Mesodermal cell (in vitro differentiated cells): Measurements from ENCODE around the gene CCDC69.

ENCODE experiments used
- H3K27ac ChIP-seq: 2 replicates; pipeline ENCODE4 v1.7.0; 2013; ENCODE audit warnings: mild to moderate bottlenecking, low read depth, low read length, moderate library complexity; ENCODE audit not compliant: severe bottlenecking
- H3K36me3 ChIP-seq: 2 replicates; pipeline ENCODE4 v1.7.1; 2013; ENCODE audit warnings: mild to moderate bottlenecking, low read length, moderate library complexity; ENCODE audit not compliant: control insufficient read depth, insufficient read depth
- H3K4me1 ChIP-seq: one replicate; pipeline ENCODE4 v1.7.1; 2013; ENCODE audit warnings: mild to moderate bottlenecking, low read length; ENCODE audit not compliant: insufficient read depth, control insufficient read depth, poor library complexity, severe bottlenecking
- H3K4me3 ChIP-seq: 2 replicates; pipeline ENCODE4 v1.7.0; 2013; ENCODE audit warnings: low read length, control low read depth, mild to moderate bottlenecking; ENCODE audit not compliant: insufficient read depth, poor library complexity, severe bottlenecking; ENCODE audit errors: extremely low read depth
- H3K9me3 ChIP-seq: 2 replicates; pipeline ENCODE4 v1.7.1; 2013; ENCODE audit warnings: mild to moderate bottlenecking, low read length, moderate library complexity; ENCODE audit not compliant: control insufficient read depth
- WGBS, 2 experiments: methylation state at CpG; one replicate each; pipeline ENCODE4 v1.1.5; 2013; ENCODE audit warnings: missing lambda C conversion rate in 2 of 2; ENCODE audit not compliant: insufficient coverage in 2 of 2; 5-methylcytosine and 5-hydroxymethylcytosine counted together

Gene CCDC69

DNA sequence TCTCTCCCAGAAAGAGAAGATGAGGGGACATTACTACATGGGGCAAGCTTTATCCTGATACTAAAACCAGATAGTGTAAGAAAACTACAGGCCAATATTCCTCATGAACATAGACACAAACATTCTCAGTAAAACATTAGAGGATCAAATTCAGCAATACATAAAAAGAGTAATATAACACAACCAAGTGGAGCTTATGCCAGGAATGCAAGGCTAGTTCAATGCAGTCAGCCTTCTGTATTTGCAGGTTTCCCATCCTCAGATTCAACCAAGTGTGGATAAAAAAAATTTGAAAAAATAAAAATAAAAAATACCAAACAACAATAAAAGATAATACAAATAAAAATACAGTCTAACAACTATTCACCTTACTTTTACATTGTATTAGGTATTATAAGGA lies 31.3 kb downstream of the CCDC69 start:
- H3K4me1 ChIP-seq: no peaks in the 10 kb centered on the region
- no peaks in the 10 kb centered on the region for H3K9me3 ChIP-seq
- H3K36me3 ChIP-seq: no peaks in the 10 kb centered on the region
- H3K27ac ChIP-seq: no peak overlapping the region
- H3K4me3 ChIP-seq: no peak overlapping the region

DNA sequence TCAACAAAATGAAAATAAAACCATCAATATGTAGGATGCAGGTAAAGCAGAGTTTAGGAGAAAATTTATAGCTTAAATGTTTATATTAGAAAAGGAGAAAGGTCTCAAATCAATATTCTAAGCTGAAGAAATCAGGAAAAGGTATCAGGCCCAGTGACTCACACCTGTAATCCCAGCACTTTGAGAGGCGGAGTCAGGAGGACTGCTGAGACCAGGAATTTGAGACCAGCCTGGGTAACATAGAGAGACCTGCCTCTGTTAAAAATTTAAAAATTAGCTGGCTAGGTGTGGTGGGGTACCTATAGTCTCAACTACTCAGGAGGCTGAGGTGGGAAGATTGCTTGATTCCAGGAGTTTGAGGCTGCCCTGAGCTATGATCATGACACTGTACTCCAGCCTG lies 32.2 kb downstream of the CCDC69 start:
- Histone ChIP-seq H3K4me1 (no peaks in the 10 kb centered on the region), H3K36me3 (no peaks in the 10 kb centered on the region), H3K27ac (no peak overlapping the region), H3K4me3 (no peak overlapping the region), H3K9me3 (no peaks in the 10 kb centered on the region)
- WGBS, 2 experiments: 91 to 100% methylated on average over 1 of the region's 1 CpG

DNA sequence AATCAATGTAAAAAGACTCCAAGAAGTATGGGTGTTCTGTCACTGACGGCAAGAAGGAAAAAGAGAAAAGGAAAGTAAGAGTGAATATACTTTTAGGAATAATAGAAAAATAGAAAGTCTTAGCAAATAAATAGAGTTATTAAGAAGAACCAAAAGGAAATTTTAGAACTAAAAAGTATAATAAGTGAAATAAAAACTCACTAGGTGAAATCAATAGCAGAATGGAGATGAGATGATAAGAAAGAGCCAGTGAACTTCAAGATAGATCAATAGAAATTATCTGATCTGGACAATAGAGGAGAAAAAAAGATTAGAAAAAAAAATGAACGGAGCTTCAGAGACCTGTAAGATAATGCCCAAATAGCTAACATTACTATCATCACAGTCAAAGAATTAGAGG lies 34.7 kb downstream of the CCDC69 start:
- WGBS, 2 experiments: no CpG with 5 or more reads among the region's 2 CpGs
- Histone ChIP-seq H3K4me1 (no peaks in the 10 kb centered on the region), H3K4me3 (no peak overlapping the region), H3K9me3 (no peaks in the 10 kb centered on the region), H3K36me3 (no peaks in the 10 kb centered on the region), H3K27ac (no peak overlapping the region)

DNA sequence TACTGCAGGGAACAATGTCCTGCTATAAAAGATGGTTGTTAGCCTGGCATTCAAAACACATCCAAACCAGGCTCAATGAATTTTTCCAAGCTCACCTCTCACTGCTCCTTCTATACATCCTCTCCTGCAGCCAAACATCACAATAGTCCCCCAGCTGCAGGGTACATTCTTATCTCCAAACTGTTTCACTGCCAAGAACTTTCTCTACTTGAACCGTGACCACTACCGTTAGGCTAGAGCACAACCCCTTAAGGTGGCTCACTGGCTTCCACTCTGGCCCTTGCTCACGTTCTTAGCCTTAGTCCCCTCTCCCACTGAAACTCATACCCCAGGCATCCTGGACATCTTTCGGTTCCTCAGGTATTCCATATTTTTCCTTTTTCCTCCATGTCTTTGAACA lies 37.4 kb downstream of the CCDC69 start:
- Histone ChIP-seq H3K4me1 (no peaks in the 10 kb centered on the region), H3K4me3 (no peak overlapping the region), H3K36me3 (no peaks in the 10 kb centered on the region), H3K9me3 (no peaks in the 10 kb centered on the region), H3K27ac (no peak overlapping the region)
- WGBS, 2 experiments: 84 to 86% methylated on average over 4 of the region's 4 CpGs

DNA sequence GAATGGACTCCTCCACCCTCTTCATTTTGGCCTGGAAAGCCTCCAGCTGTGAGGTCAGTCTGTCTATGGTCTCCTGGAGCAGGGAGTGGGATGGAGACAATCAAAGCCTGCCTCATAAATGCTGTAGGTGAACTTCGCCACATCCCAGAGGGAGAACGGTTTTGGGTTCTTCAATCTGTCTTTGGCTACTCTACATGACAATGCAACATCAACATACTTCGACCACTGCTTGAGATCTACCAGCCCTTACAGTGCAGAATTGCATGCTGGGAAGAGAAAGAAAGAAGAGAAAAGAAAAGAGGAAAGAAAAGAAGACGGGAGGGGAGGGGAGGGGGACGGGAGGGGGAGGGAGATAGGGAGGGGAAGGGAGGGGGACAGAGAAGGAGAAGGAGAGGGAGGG lies 37.8 kb downstream of the CCDC69 start:
- Histone ChIP-seq H3K4me3 (no peak overlapping the region), H3K27ac (no peak overlapping the region), H3K9me3 (no peaks in the 10 kb centered on the region), H3K36me3 (no peaks in the 10 kb centered on the region), H3K4me1 (no peaks in the 10 kb centered on the region)
- WGBS, 2 experiments: 0 to 60% methylated on average over 1 of the region's 5 CpGs

DNA sequence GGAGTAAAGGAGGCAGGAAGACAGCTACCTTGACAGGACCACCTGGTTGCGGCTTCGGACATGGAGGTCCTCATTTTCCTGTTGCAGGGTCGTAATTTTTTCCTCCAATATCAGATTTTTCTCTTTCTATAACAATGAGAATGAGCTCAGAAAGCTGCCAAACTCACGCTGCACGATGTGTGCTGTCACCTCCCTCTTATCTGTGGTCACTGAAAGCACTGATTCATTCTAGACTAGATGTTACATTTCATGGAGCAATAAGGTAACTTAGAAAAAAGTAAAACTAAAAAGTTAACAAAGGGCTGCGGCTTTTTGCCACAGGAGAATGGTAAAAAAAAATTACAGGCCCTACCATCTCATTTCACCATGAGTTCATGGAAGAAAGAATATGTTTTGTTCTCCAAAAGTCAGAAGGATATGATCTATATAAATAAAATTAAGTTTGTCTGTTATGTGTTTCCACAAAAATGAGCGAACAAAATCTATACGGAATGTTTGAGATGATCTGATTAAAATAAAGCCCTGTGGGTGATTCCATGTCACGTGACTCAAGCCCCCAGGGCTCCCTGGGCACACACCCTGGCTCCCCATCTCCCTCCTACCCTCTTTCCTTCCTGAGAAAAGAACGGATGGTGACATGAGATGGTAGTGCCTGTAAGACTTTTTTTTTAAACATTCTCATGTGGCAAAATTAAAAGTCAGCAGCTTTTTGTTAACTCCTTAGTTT lies 39.4 kb downstream of the CCDC69 start:
- Histone ChIP-seq H3K27ac (no peak overlapping the region), H3K9me3 (no peaks in the 10 kb centered on the region), H3K4me3 (no peak overlapping the region), H3K4me1 (no peaks in the 10 kb centered on the region), H3K36me3 (no peaks in the 10 kb centered on the region)
- WGBS, 2 experiments: 92% methylated on average over 3 of the region's 10 CpGs

GRCh38 chr5:151183456-151184245 lies 40.2 kb downstream of the CCDC69 start:
- Histone ChIP-seq H3K4me3 (no peak overlapping the region), H3K36me3 (no peaks in the 10 kb centered on the region), H3K27ac (no peak overlapping the region), H3K4me1 (no peaks in the 10 kb centered on the region), H3K9me3 (no peaks in the 10 kb centered on the region)
- 72 to 85% methylated on average over 4 to 6 of the region's 7 CpGs for WGBS, 2 experiments

DNA sequence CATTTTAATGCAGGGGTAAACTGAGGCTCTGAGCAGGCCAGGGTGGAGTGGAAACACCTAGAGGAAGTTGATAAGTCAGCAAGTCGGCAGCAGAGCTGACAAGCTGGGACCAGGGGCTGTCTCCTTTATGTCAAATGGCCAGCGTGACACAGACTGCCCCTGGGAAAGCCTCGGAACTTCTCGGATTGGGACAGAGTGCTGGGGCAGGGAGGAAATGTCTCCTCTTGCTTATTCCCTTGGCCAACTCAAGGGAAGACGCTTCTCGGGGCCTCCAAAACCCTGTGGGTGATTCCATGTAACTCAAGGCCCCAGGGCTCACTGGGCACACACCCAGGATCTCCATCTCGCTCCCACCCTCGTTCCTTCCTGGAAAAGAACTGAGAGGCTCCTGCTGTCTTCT lies 40.9 kb downstream of the CCDC69 start:
- WGBS, 2 experiments: 92 to 96% methylated on average over 5 to 8 of the region's 8 CpGs
- H3K9me3 ChIP-seq: no peaks in the 10 kb centered on the region
- no peaks in the 10 kb centered on the region for H3K4me1 ChIP-seq
- no peak overlapping the region for H3K27ac ChIP-seq
- no peak overlapping the region for H3K4me3 ChIP-seq
- no peaks in the 10 kb centered on the region for H3K36me3 ChIP-seq

DNA sequence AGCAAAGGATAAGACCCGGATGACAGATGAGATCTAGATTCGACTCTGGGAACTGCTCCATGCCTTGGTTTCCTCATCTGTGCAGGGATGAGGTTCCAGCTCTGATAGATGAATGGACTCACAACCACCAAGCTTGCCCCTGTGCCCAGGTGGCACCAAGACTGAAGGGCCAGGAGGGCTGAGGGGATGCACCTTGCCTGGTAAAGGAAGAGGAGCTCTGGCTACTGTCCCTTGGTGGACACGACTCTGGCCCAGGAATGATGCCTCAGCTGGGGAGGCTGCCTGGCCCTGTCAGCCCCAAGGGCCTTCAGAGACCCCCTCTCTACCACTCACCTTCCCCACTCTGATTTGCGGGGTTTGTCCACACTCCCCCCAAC lies 41.4 kb downstream of the CCDC69 start:
- Histone ChIP-seq H3K27ac (no peak overlapping the region), H3K9me3 (no peaks in the 10 kb centered on the region), H3K4me1 (no peaks in the 10 kb centered on the region), H3K36me3 (no peaks in the 10 kb centered on the region), H3K4me3 (no peak overlapping the region)
- 87 to 100% methylated on average over 3 of the region's 4 CpGs for WGBS, 2 experiments

- 86 to 91% methylated on average over 2 to 3 of the region's 4 CpGs for WGBS, 2 experiments
- H3K36me3 ChIP-seq: no peaks in the 10 kb centered on the region
- H3K9me3 ChIP-seq: no peaks in the 10 kb centered on the region
- H3K4me1 ChIP-seq: no peaks in the 10 kb centered on the region
- no peak overlapping the region for H3K4me3 ChIP-seq
- H3K27ac ChIP-seq: no peak overlapping the region
These were observed 41.9 kb downstream of the CCDC69 start for GRCh38 chr5:151181818-151182523.

DNA sequence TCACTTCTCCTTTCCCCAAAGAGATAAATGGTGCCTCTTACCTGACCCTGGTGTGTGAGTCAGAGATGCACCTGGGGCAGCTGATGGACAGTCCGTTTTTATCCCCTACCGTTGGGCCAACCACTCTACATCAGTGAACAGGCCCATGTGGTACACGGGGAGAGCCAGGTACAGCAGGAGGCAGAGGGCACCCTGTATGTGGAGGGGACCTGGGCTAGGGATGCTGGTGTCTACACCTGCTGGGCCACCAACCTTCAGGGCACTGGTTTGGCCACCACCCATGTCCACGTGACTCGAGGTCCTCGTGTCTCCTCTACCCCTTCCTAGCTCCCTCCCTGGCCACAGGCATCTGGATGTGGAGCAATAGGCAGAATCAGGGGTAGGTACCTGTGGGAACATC lies 43.6 kb downstream of the CCDC69 start:
- H3K36me3 ChIP-seq: no peaks in the 10 kb centered on the region
- no peak overlapping the region for H3K27ac ChIP-seq
- no peaks in the 10 kb centered on the region for H3K9me3 ChIP-seq
- no peaks in the 10 kb centered on the region for H3K4me1 ChIP-seq
- H3K4me3 ChIP-seq: no peak overlapping the region
- WGBS, 2 experiments: 92 to 100% methylated on average over 4 to 6 of the region's 6 CpGs
